Mammary epithelial cell (primary cell): ENCODE data around the gene DNAJC21.

Experiments used
- CTCF ChIP-seq, 2 donors: IDR thresholded peaks in 1 of 2; conservative IDR thresholded peaks in 1 of 2; 2 replicates each; pipeline ENCODE4 v1.5.1; 2011 to 2012; ENCODE audit warnings: inconsistent platforms in 2 of 2, low read length in 2 of 2, mild to moderate bottlenecking in 2 of 2, control low read depth in 1 of 2, low read depth in 1 of 2; ENCODE audit not compliant: insufficient read depth in 1 of 2; ENCODE audit errors: extremely low read depth in 1 of 2
- EZH2 ChIP-seq: IDR thresholded peaks from 2 replicates; pipeline ENCODE4 v1.6.1; 2012; ENCODE audit warnings: low read length, inconsistent platforms, borderline replicate concordance

DNA sequence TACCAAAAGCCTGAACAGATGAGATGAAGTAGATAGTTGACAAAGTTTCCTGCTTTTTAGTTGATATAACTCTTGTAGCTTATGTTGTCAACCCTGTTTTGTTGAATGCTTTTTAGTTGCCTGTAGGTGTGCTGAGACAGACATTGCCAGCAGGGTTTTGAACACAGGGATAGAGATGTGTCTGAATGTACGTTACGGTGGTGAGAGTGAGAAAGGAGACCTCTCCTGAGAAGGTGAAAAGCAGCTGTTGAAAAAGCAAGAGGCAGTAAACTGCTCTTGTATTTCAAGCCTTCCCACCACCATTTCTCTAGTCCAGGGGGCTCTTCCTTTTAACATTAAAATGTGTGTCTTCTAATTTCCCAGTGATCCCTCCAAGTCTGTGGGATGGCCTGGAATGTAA lies 14.7 kb downstream of the DNAJC21 start:
- no peak for TF ChIP-seq EZH2
- no peak for TF ChIP-seq CTCF (conservative IDR thresholded peaks at IDR 0.05 in 1 of 2, IDR thresholded peaks at IDR 0.05 in 1 of 2; ENCODE audit: extremely low read depth in 1 of 2, insufficient read depth in 1 of 2, low read depth in 1 of 2, low read length in 2 of 2)
